ENCODE results near the gene DDX31. TPM values are rescaled to one million over a fixed set of nuclear protein-coding genes. Genes with fewer than 3 reads are reported as not detected.

DDX31 gene
- total RNA-seq, 1 experiment from 2014 or later: 28.4 TPM

GRCh38 chr9:132631280-132631679 lies 38.5 kb downstream of the DDX31 start:
- Histone ChIP-seq H3K9ac (ENCODE audit: extremely low read depth, insufficient read length, low read length) (no peak overlapping the region), H4K5ac (ENCODE audit: insufficient read length, low read depth, low read length) (no peak overlapping the region), H2BK15ac (ENCODE audit: low read depth, low read length) (no peak overlapping the region), H3K4ac (ENCODE audit: low read depth, low read length) (no peak overlapping the region), H3K23me2 (ENCODE audit: insufficient read length, low read depth, low read length, poor library complexity, severe bottlenecking) (no peaks in the 10 kb centered on the region), H3K56ac (ENCODE audit: insufficient read length, low read depth, low read length) (no peak overlapping the region), H3K14ac (ENCODE audit: insufficient read depth, low read length) (no peak overlapping the region), H3K23ac (ENCODE audit: insufficient read length, low read depth, low read length) (no peak overlapping the region), H3K79me2 (ENCODE audit: insufficient read depth, low read length) (no peaks in the 10 kb centered on the region), H3K27me3 (ENCODE audit: insufficient read depth, low read length) (no peaks in the 10 kb centered on the region), H2BK5ac (ENCODE audit: insufficient read length, low read length) (no peak overlapping the region), H3K27ac (ENCODE audit: insufficient read length, low read depth, low read length) (no peak overlapping the region), H3K79me1 (ENCODE audit: insufficient read depth, low read depth, low read length, poor library complexity, severe bottlenecking) (no peaks in the 10 kb centered on the region), H3K4me2 (ENCODE audit: insufficient read depth, insufficient read length, low read length) (no peak overlapping the region), H4K8ac (replicated peaks; ENCODE audit: insufficient read length, low read depth, low read length) (no peak overlapping the region), H2BK120ac (ENCODE audit: low read depth, low read length, poor library complexity, severe bottlenecking) (no peak overlapping the region), H4K20me1 (ENCODE audit: control insufficient read depth, insufficient read depth, insufficient read length) (no peaks in the 10 kb centered on the region), H3T11ph (ENCODE audit: low read length) (no peak overlapping the region), H2BK20ac (ENCODE audit: low read depth, low read length, poor library complexity, severe bottlenecking) (no peak overlapping the region), H2AK5ac (ENCODE audit: insufficient read length, low read length) (no peak overlapping the region), H3K9me3 (ENCODE audit: control insufficient read depth, low read depth, low read length) (no peaks in the 10 kb centered on the region), H2AFZ (ENCODE audit: low read length) (no peak overlapping the region), H2BK12ac (ENCODE audit: insufficient read length, low read depth, low read length) (no peak overlapping the region), H3K4me1 (ENCODE audit: insufficient read depth, low read length) (no peaks in the 10 kb centered on the region), H4K91ac (ENCODE audit: insufficient read length, low read depth, low read length) (no peak overlapping the region), H3K18ac (ENCODE audit: insufficient read length, low read depth, low read length) (no peak overlapping the region)
- no peak overlapping the region for H3K4me3 Mint-ChIP-seq
- no peak for DNase-seq
- H3K4me1 Mint-ChIP-seq: peaks cover 6 to 20% of the 10 kb centered on the region in 2 experiments
- no peak for TF ChIP-seq CTCF (conservative IDR thresholded peaks at IDR 0.05)
- H3K27me3 Mint-ChIP-seq (ENCODE audit: low read depth): no peaks in the 10 kb centered on the region
- H3K27ac Mint-ChIP-seq: peak overlapping the region in 1 of 3 experiments; percentile 67; a peak in 1 of 7 replicates
- no peaks in the 10 kb centered on the region for H3K9me3 Mint-ChIP-seq
- peaks cover 14 to 50% (median 26%) of the 10 kb centered on the region in 3 experiments; a peak in 6 of 7 replicates for H3K36me3 Mint-ChIP-seq (ENCODE audit: insufficient read depth in 1 of 3, low read depth in 3 of 3)
- WGBS (ENCODE audit: extremely low coverage, insufficient read length, low lambda C conversion rate): no CpG with 5 or more reads among the region's 5 CpGs
